H9 (cell line): ENCODE results near the gene ZNF431. TPM values are rescaled to one million over a fixed set of nuclear protein-coding genes. Genes with fewer than 3 reads are reported as not detected.

Experiments used
- DNase-seq: peaks from one replicate; pipeline ENCODE4 v3.0.0-alpha.2; 2017
- H2AFZ ChIP-seq: one replicate; pipeline ENCODE4 v1.6.1; 2013; ENCODE audit warnings: mild to moderate bottlenecking, low read length, control low read depth, moderate library complexity
- H2AK5ac ChIP-seq: 2 replicates; pipeline ENCODE4 v1.6.1; 2013; ENCODE audit warnings: low read length, control low read depth, mixed read lengths; ENCODE audit not compliant: insufficient read length
- H2BK120ac ChIP-seq: one replicate; pipeline ENCODE4 v1.6.1; 2013; ENCODE audit warnings: low read depth, mild to moderate bottlenecking, low read length, control low read depth, inconsistent platforms; ENCODE audit not compliant: poor library complexity, severe bottlenecking
- H2BK12ac ChIP-seq: 2 replicates; pipeline ENCODE4 v1.6.1; 2013; ENCODE audit warnings: low read length, control low read depth, mixed read lengths, low read depth; ENCODE audit not compliant: insufficient read length
- H2BK15ac ChIP-seq: 2 replicates; pipeline ENCODE4 v1.6.1; 2013; ENCODE audit warnings: low read depth, low read length, control low read depth
- H2BK20ac ChIP-seq: one replicate; pipeline ENCODE4 v1.6.1; 2013; ENCODE audit warnings: low read depth, mild to moderate bottlenecking, low read length, control low read depth, inconsistent platforms; ENCODE audit not compliant: poor library complexity, severe bottlenecking
- H2BK5ac ChIP-seq: 2 replicates; pipeline ENCODE4 v1.6.1; 2013; ENCODE audit warnings: low read length, control low read depth, mixed read lengths; ENCODE audit not compliant: insufficient read length
- H3K14ac ChIP-seq: 2 replicates; pipeline ENCODE4 v1.6.1; 2013; ENCODE audit warnings: low read length, control low read depth; ENCODE audit not compliant: insufficient read depth
- H3K18ac ChIP-seq: 2 replicates; pipeline ENCODE4 v1.6.1; 2013; ENCODE audit warnings: low read depth, mild to moderate bottlenecking, mixed read lengths, low read length, control low read depth; ENCODE audit not compliant: insufficient read length
- H3K23ac ChIP-seq: 2 replicates; pipeline ENCODE4 v1.6.1; 2013; ENCODE audit warnings: low read length, control low read depth, mixed read lengths, low read depth; ENCODE audit not compliant: insufficient read length
- H3K23me2 ChIP-seq: 2 replicates; pipeline ENCODE4 v1.6.1; 2013; ENCODE audit warnings: low read depth, mild to moderate bottlenecking, mixed read lengths, low read length, control low read depth; ENCODE audit not compliant: insufficient read length, poor library complexity, severe bottlenecking
- H3K27ac ChIP-seq: 2 replicates; pipeline ENCODE4 v1.5.1; 2013; ENCODE audit warnings: low read length, control low read depth, mixed read lengths, low read depth; ENCODE audit not compliant: insufficient read length
- H3K27me3 ChIP-seq: 2 replicates; pipeline ENCODE4 v1.6.1; 2013; ENCODE audit warnings: low read length, control low read depth, inconsistent platforms; ENCODE audit not compliant: insufficient read depth
- H3K4ac ChIP-seq: 2 replicates; pipeline ENCODE4 v1.6.1; 2013; ENCODE audit warnings: low read depth, mild to moderate bottlenecking, control low read depth, inconsistent platforms, low read length, moderate library complexity
- H3K4me1 ChIP-seq: 2 replicates; pipeline ENCODE4 v1.6.1; 2013; ENCODE audit warnings: low read length, control low read depth, inconsistent platforms; ENCODE audit not compliant: insufficient read depth
- H3K4me2 ChIP-seq: 2 replicates; pipeline ENCODE4 v1.6.1; 2013; ENCODE audit warnings: low read length, control low read depth, mixed read lengths; ENCODE audit not compliant: insufficient read length, insufficient read depth
- H3K56ac ChIP-seq: 2 replicates; pipeline ENCODE4 v1.6.1; 2013; ENCODE audit warnings: low read depth, mild to moderate bottlenecking, mixed read lengths, low read length, control low read depth; ENCODE audit not compliant: insufficient read length
- H3K79me1 ChIP-seq: 2 replicates; pipeline ENCODE4 v1.6.1; 2013; ENCODE audit warnings: low read depth, mild to moderate bottlenecking, moderate library complexity, low read length, control low read depth, inconsistent platforms; ENCODE audit not compliant: insufficient read depth, poor library complexity, severe bottlenecking
- H3K79me2 ChIP-seq: 2 replicates; pipeline ENCODE4 v1.6.1; 2013; ENCODE audit warnings: low read length, control low read depth, inconsistent platforms; ENCODE audit not compliant: insufficient read depth
- H3K9ac ChIP-seq: 2 replicates; pipeline ENCODE4 v1.6.1; 2013; ENCODE audit warnings: low read length, control low read depth, mixed read lengths; ENCODE audit not compliant: insufficient read length; ENCODE audit errors: extremely low read depth
- H3K9me3 ChIP-seq: one replicate; pipeline ENCODE4 v1.6.1; 2013; ENCODE audit warnings: low read depth, low read length, inconsistent platforms; ENCODE audit not compliant: control insufficient read depth
- H3T11ph ChIP-seq: one replicate; pipeline ENCODE4 v1.6.1; 2013; ENCODE audit warnings: mild to moderate bottlenecking, low read length, control low read depth, inconsistent platforms
- H4K20me1 ChIP-seq: one replicate; pipeline ENCODE4 v1.6.1; 2013; ENCODE audit not compliant: control insufficient read depth, insufficient read length, insufficient read depth
- H4K5ac ChIP-seq: 2 replicates; pipeline ENCODE4 v1.6.1; 2013; ENCODE audit warnings: low read depth, mild to moderate bottlenecking, mixed read lengths, low read length, control low read depth; ENCODE audit not compliant: insufficient read length
- H4K8ac ChIP-seq: replicated peaks from 2 replicates; pipeline ENCODE4 v1.6.1; 2013; ENCODE audit warnings: low read length, control low read depth, mixed read lengths, low read depth; ENCODE audit not compliant: insufficient read length
- H4K91ac ChIP-seq: 2 replicates; pipeline ENCODE4 v1.6.1; 2013; ENCODE audit warnings: low read depth, mild to moderate bottlenecking, moderate library complexity, mixed read lengths, low read length, control low read depth; ENCODE audit not compliant: insufficient read length
- H3K27ac Mint-ChIP-seq, 3 experiments: 2 replicates in 2 of 3; 3 replicates in 1 of 3; pipeline ENCODE4 v1.8.0; 2020 to 2021; ENCODE audit warnings: mixed read lengths in 3 of 3, mild to moderate bottlenecking in 1 of 3, moderate library complexity in 1 of 3
- H3K27me3 Mint-ChIP-seq: 2 replicates; pipeline ENCODE4 v1.8.0; 2021; ENCODE audit warnings: low read depth, mild to moderate bottlenecking, moderate library complexity, mixed read lengths
- H3K36me3 Mint-ChIP-seq, 3 experiments: 2 replicates in 2 of 3; 3 replicates in 1 of 3; pipeline ENCODE4 v1.8.0; 2020 to 2021; ENCODE audit warnings: low read depth in 3 of 3, mixed read lengths in 3 of 3; ENCODE audit not compliant: insufficient read depth in 1 of 3
- H3K4me1 Mint-ChIP-seq, 2 experiments: 2 replicates each; pipeline ENCODE4 v1.8.0; 2020; ENCODE audit warnings: mixed read lengths in 2 of 2
- H3K4me3 Mint-ChIP-seq, 2 experiments: 2 replicates in 1 of 2; 3 replicates in 1 of 2; pipeline ENCODE4 v1.8.0; 2020 to 2021; ENCODE audit warnings: mild to moderate bottlenecking in 2 of 2, mixed read lengths in 2 of 2, moderate library complexity in 1 of 2
- H3K9me3 Mint-ChIP-seq, 2 experiments: 2 replicates in 1 of 2; 3 replicates in 1 of 2; pipeline ENCODE4 v1.8.0; 2020; ENCODE audit warnings: mild to moderate bottlenecking in 2 of 2, mixed read lengths in 2 of 2, moderate library complexity in 1 of 2
- CTCF ChIP-seq: fragments of 200-600 bp; sonication (generic); conservative IDR thresholded peaks from 3 replicates; pipeline ENCODE4 v1.8.0; 2021; ENCODE audit warnings: antibody characterized with exemption, mild to moderate bottlenecking
- WGBS: extraction: QIAGEN DNeasy Blood & Tissue Kit; methylation state at CpG from one replicate; pipeline ENCODE4 v1.1.7; 2013; ENCODE audit warnings: missing lambda C conversion rate, low lambda C conversion rate, mixed read lengths; ENCODE audit not compliant: insufficient read length; ENCODE audit errors: extremely low coverage; 5-methylcytosine and 5-hydroxymethylcytosine counted together
- total RNA-seq: library from RNA; stranded (reverse); gene quantifications from 2 replicates; pipeline ENCODE4 v1.2.1, GENCODE V29; 2021

Gene ZNF431
- total RNA-seq, 1 experiment from 2014 or later = 47.4 TPM

GRCh38 chr19:21202865-21203494 lies 61.1 kb downstream of the ZNF431 start:
- H3K27ac Mint-ChIP-seq = no peak overlapping the region
- DNase-seq = peak; percentile 56

More at GRCh38 chr19:21202865-21203494, 61.1 kb downstream of the ZNF431 start:
- H2AFZ ChIP-seq = no peak overlapping the region
- H3K18ac ChIP-seq = no peak overlapping the region
- no peak overlapping the region for H2BK20ac ChIP-seq
- H3K9me3 ChIP-seq = peaks cover 22% of the 10 kb centered on the region
- no peak overlapping the region for H3K23ac ChIP-seq
- H2BK15ac ChIP-seq = no peak overlapping the region
- no CpG with 5 or more reads among the region's 9 CpGs for WGBS
- no peak overlapping the region for H3K56ac ChIP-seq
- no peak overlapping the region for H3K14ac ChIP-seq
- H2BK120ac ChIP-seq = no peak overlapping the region
- no peak overlapping the region for H4K91ac ChIP-seq
- no peaks in the 10 kb centered on the region for H3K79me2 ChIP-seq
- Mint-ChIP-seq H3K9me3 (peaks cover 17 to 40% of the 10 kb centered on the region in 2 experiments), H3K4me1 (peaks cover 2 to 5% of the 10 kb centered on the region in 2 experiments), H3K4me3 (no peak overlapping the region), H3K27me3 (no peaks in the 10 kb centered on the region), H3K36me3 (peaks cover 18 to 26% (median 24%) of the 10 kb centered on the region in 3 experiments)
- TF ChIP-seq CTCF = peak; percentile 93
- no peak overlapping the region for H2BK5ac ChIP-seq
- H4K5ac ChIP-seq = no peak overlapping the region
- no peak overlapping the region for H4K8ac ChIP-seq
- no peak overlapping the region for H3K9ac ChIP-seq
- no peaks in the 10 kb centered on the region for H3K4me1 ChIP-seq
- H3K79me1 ChIP-seq = no peaks in the 10 kb centered on the region
- no peak overlapping the region for H3T11ph ChIP-seq
- no peak overlapping the region for H3K4ac ChIP-seq
- no peak overlapping the region for H2AK5ac ChIP-seq
- no peaks in the 10 kb centered on the region for H3K23me2 ChIP-seq
- H3K27ac ChIP-seq = no peak overlapping the region
- H3K4me2 ChIP-seq = no peak overlapping the region
- no peaks in the 10 kb centered on the region for H3K27me3 ChIP-seq
- no peak overlapping the region for H2BK12ac ChIP-seq
- no peaks in the 10 kb centered on the region for H4K20me1 ChIP-seq
